BJ (cell line): ENCODE results near the gene CCDC73. TPM values are rescaled to one million over a fixed set of nuclear protein-coding genes. Genes with fewer than 3 reads are reported as not detected.
A peak's percentile ranks its signal among the peaks of the same experiment; 100 is the strongest.

Experiments used
- CTCF ChIA-PET: fragments of 350-600 bp; formaldehyde crosslinking; extraction: SDS; loops from one replicate; lab custom pipeline; 2021; ENCODE audit warnings: antibody characterized with exemption, inconsistent platforms; lab: Yijun Ruan, JAX
- POLR2A ChIA-PET: fragments of 300-600 bp; sonication (Branson Sonifier 250); formaldehyde crosslinking; extraction: SDS; loops from one replicate; lab custom pipeline; 2021; ENCODE audit warnings: antibody characterized with exemption; lab: Charles Lee
- DNase-seq: peaks from one replicate; pipeline ENCODE4 v3.0.0-alpha.2; 2011; ENCODE audit warnings: low read depth
- H3K27me3 ChIP-seq: 2 replicates; pipeline ENCODE4 v1.6.0; 2011; ENCODE audit warnings: low read length; ENCODE audit not compliant: control insufficient read depth, insufficient read depth
- H3K36me3 ChIP-seq: 2 replicates; pipeline ENCODE4 v1.5.1; 2011; ENCODE audit warnings: low read length; ENCODE audit not compliant: control insufficient read depth, insufficient read depth
- H3K4me3 ChIP-seq: 2 replicates; pipeline ENCODE4 v1.5.1; 2011; ENCODE audit warnings: low read depth, mild to moderate bottlenecking, control low read depth, low read length
- CTCF ChIP-seq: IDR thresholded peaks from 2 replicates; pipeline ENCODE4 v1.5.1; 2011; ENCODE audit warnings: low read depth, mild to moderate bottlenecking, control low read depth, inconsistent platforms, low read length, moderate library complexity; ENCODE audit not compliant: insufficient read depth
- polyA plus RNA-seq: library from polyadenylated mRNA; depleted of rRNA; stranded (reverse); fragments of >200 nt; gene quantifications from 2 replicates; pipeline ENCODE4 v1.2.3, GENCODE V29; 2011

CCDC73 gene
- polyA plus RNA-seq, 1 experiment: not detected

GRCh38 chr11:32817181-32817851 is 22.9 kb upstream of the CCDC73 start:
- ChIA-PET POLR2A (no interaction called here), CTCF (no interaction called here)
- no peaks in the 10 kb centered on the region for H3K27me3 ChIP-seq
- no peak for TF ChIP-seq CTCF
- no peak overlapping the region for H3K4me3 ChIP-seq
- H3K36me3 ChIP-seq: no peaks in the 10 kb centered on the region
- no peak for DNase-seq

DNA sequence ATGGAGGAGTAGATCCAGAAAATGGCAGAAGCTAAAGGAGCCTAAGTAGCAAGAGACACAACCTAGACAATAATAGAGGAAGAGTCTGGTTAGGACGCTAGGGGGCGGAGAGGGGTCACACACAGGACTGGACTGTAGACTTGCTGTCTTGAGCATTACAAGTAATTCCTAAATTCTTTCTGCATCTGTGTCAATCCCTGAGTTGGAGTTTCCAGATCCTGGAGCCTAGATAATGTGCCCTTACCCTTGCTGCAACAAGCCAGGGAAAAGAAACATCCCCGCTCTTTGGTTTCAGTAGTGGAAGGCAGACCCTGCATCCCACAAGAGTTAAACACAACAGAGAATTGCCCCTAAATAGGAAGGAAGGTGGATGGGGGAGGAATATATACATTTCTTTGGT is 14.9 kb upstream of the CCDC73 start:
- POLR2A ChIA-PET: interaction anchor here (0.5 kb wide), 1 partner anchor 70 kb away, joined by 11 read pairs; no protein-coding TSS in a partner anchor

DNA sequence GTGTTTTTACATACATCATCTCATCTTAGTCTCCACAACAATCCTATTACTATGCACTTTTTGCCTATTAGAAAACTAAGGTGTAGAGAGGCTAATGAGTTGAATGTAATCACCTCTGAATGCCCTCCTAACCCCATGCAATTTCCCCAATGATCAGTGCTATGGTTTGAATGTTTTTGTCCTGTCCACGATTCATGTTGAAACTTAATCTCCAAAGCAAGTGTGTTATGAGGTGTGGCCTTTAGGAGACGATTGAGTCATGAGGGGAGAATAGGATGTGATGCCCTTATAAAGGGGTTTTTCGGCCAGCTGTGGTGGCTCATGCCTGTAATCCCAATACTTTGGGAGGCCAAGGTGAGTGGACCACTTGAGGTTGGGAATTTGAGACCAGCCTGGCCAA is 2.0 kb upstream of the CCDC73 start:
- Histone ChIP-seq H3K36me3 (no peaks in the 10 kb centered on the region), H3K27me3 (peaks cover 2% of the 10 kb centered on the region; the same call in 1 of the 2 replicates), H3K4me3 (no peak overlapping the region)
- ChIA-PET CTCF (interaction anchor here (0.6 to 7.3 kb wide), 2 partner anchors 474 to 494 kb away, joined by 3 to 57 read pairs; no protein-coding TSS in a partner anchor), POLR2A (no interaction called here)
- DNase-seq: no peak
- no peak for TF ChIP-seq CTCF

More for the DNA sequence above, 14.9 kb upstream of the CCDC73 start:
- peak; percentile 18 for DNase-seq
- no peaks in the 10 kb centered on the region for H3K27me3 ChIP-seq
- peak; percentile 89 for TF ChIP-seq CTCF
- H3K4me3 ChIP-seq: no peak overlapping the region
- CTCF ChIA-PET: interaction anchor here (0.7 to 2.5 kb wide), 13 partner anchors 11 to 359 kb away, joined by 3 to 13 read pairs (median 4); no protein-coding TSS in a partner anchor
- no peaks in the 10 kb centered on the region for H3K36me3 ChIP-seq

DNA sequence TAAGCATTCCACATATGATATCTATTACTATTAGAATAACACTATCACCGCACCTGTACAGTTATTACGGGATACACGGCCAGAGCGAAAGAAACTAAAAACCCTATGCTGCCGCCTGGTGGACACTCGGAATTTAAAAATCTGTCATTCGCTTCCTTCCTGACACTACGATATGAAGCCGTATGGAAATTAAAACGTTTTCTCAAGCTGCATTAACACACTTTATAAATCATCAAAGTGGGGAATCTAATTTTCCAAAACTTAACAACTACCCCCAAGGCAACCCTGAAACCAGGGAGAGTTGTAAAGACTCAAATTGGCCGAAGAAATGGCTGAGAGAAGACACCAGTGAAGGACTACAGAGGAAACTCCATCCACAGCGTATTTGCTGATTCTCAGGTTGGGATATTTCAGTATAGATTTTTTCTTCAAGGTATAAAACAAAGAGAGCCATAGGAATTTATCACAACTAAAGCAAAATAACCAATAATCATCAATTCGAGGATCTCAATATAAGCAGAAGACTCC is 1.4 kb downstream of the CCDC73 start:
- peak; percentile 1 for DNase-seq
- Histone ChIP-seq H3K27me3 (peaks cover 2% of the 10 kb centered on the region; the same call in 1 of the 2 replicates), H3K4me3 (no peak overlapping the region), H3K36me3 (no peaks in the 10 kb centered on the region)
- ChIA-PET POLR2A (no interaction called here), CTCF (interaction anchor here (0.8 to 7.3 kb wide), 6 partner anchors 9 to 471 kb away, joined by 3 to 57 read pairs (median 4); no protein-coding TSS in a partner anchor)
- peak; percentile 65 for TF ChIP-seq CTCF

- TF ChIP-seq CTCF: no peak
- DNase-seq: no peak
- POLR2A ChIA-PET: no interaction called here
- no peak overlapping the region for H3K4me3 ChIP-seq
- H3K27me3 ChIP-seq: peaks cover 2% of the 10 kb centered on the region; the same call in 1 of the 2 replicates
- CTCF ChIA-PET: interaction anchor here (0.7 to 7.3 kb wide), 10 partner anchors 8 to 470 kb away, joined by 3 to 57 read pairs (median 4); no protein-coding TSS in a partner anchor
- no peaks in the 10 kb centered on the region for H3K36me3 ChIP-seq
Observed at GRCh38 chr11:32792111-32792947, 2.1 kb downstream of the CCDC73 start.
